HG03175 (cell line): ENCODE data around the gene NAALADL2.
"Not testable (repeated sequence)": the region's sequence is repeated elsewhere in the genome, so short reads cannot be mapped to it uniquely, and the experiment has no call there.

ENCODE experiments used
- ATAC-seq: cut with Tn5 transposase; IDR thresholded peaks from one replicate; pipeline ENCODE4 v1.9.1; 2021; ENCODE audit warnings: mild to moderate bottlenecking, moderate library complexity; ENCODE audit not compliant: unreplicated experiment

NAALADL2 gene

DNA sequence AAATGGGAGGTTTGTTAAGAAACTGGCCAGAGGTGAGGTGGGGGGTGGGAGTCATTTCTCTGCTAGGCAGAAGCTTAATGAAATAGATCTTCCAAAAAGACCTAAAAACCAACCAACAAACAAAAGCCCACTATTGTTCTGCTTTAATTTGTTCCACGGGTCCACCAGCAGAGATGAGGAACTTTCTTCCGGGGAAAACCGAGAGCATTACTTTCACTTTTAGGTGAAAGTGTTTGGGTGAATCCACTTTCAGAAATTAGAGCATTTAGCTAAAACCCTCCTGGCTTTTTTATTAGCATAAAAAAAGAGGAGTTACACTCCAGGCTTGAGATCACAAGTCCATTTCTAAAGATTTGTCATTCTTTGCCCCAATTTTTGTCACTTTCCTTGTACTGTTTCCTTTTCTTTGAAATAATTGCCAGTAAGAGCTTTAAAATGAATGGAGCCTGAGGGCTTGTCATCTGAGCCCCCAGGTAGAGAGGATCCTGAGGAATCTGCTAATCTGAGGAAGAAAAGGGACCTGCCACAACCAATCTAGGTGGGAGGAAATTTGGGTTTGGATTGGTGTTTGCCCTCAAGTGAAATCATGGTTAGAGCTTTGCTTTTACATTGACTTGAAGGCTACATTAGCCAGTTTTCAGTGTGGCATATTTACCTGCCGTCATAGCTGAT, 667.6 kb downstream of the NAALADL2 start:
- no peak for ATAC-seq

DNA sequence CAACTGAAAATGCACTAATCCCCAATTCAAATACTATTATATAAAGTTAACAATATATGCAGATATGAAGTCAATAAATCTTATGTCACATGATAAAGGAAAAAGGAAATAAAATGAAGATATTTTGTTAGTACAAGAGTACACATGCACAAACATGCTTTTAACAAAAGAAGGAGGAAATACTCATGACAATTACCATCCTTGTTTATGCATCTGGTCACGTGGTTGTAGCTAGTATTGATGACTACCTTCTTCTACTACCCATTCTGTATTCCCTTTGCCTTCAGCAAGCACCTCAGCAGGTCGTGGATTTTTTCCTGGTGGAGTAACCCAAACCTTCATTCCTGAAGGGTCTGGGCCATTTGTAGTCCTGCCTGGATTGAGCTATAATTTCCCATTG, 669.6 kb downstream of the NAALADL2 start:
- ATAC-seq: not testable (repeated sequence)

DNA sequence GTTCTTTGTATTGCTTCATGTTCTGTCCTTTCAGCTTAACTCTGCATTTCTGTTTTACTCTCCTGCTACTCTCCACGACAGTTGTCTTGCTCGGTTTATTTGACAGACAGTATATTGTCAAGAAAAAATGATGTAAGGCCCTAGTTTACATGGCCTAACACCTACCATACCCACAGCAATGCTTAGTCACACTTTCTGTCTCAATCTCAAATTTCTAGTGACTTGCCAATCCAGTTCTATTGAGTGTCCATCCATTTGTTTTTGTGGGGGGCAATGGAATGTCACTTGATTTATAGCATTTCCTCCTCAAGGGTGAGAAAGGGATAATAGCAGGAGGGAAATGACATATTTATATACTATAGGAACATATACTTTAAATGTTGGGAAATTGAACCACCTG, 676.2 kb downstream of the NAALADL2 start:
- no peak for ATAC-seq

DNA sequence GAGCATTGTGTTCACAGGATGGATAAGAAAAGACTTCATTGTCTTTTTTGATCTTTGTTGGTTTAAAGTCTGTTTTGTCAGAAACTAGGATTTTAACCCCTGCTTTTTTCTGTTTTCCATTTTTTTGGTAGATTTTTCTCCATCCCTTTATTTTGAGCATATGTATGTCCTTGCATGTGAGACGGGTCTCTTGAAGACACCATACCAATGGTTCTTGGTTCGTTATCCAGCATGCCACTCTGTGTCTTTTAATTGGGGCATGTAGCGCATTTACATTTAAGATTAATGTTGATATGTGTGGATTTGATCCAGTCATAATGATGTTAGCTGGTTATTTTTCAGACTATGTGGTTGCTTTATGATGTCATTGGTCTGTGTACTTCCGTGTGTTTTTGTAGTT, 687.0 kb downstream of the NAALADL2 start:
- no peak for ATAC-seq

DNA sequence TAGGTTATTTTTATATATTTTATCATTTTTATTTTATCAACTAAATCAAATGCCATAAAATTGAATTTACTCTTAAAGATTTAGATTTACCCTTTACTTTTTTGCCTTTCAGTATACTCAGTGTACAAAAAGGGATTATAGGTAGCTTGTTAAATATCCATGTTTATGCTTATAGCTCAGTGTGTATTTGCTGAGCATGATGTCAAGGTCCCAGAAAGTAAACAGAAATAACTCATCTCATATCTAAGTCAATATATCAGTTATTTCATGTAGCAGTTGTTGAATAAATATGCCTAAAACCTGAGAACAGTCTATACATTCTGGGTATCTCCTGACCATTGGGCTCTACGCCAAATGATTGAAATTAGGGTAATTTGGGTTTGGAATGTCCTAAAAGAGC, 693.8 kb downstream of the NAALADL2 start:
- no peak for ATAC-seq

DNA sequence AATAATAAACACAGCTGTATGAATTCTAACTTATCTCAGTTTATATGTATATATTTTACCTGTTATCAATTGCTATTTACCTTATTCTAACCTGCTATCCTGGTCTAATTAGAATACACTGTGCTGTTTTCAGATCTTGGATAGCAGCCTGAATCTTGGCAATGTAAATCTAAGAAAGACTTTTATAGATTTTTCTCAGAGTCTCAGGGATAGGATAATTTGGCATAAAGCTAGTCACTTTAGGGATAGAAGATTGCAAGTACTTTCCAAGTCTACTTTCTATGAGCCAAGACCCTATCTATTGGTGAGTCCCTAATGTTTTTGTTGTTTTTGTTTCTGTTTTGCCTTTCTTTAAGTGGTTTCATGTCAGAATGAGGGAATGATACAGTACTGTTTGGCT, 695.7 kb downstream of the NAALADL2 start:
- no peak for ATAC-seq

DNA sequence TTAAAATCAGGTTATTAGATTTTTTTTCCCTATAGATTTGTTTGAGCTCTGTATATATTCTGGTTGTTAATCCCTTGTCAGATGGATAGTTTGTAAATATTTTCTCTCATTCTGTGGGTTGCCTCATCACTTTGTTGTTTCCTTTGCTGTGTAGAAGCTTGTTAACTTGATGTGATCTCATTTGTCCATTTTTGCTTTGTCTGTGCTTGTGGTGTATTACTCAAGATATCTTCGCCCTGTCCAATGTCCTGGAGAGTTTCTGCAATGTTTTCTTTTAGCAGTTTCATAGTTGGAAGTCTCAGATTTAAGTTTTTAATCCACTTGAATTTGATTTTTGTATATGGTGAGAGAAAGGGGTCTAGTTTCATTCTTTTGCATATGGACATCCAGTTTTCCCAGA, 699.1 kb downstream of the NAALADL2 start:
- no peak for ATAC-seq

DNA sequence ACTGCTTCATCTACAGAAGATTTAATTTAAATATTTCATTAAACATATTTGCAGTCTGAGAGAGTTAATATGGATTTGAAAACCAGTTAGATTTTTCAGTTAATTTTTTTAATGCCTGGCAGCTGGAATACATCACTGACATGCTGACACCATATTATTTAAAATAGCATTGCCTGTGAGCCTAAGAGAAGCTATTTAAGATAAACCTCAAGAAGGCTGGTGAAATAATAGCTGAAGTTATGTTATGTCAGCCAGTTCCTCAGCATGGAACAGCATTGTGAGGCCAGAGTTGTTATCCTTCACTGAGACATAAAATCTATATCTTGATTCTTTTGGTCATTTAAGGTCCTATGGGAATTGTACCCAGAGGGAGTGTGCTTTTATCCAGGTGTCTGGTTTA, 705.2 kb downstream of the NAALADL2 start:
- ATAC-seq: no peak

DNA sequence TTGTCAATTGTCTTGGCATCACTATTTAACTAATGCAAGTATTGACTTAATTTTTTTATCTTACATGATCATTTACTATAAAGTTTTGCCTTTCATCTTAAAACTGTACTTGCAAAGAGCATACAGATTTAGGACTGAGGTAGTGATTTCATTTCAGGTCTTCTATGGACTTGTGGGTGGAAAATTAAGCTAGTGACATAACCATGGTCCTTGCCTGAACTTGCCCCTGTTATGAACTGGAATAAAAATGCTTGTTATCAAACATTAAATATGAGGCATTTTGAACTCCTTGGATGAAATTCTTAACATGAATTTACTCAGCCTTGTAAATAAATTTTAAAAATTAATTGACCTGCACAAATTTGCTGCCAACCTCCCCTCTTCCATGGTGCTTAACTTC, 712.0 kb downstream of the NAALADL2 start:
- no peak for ATAC-seq

DNA sequence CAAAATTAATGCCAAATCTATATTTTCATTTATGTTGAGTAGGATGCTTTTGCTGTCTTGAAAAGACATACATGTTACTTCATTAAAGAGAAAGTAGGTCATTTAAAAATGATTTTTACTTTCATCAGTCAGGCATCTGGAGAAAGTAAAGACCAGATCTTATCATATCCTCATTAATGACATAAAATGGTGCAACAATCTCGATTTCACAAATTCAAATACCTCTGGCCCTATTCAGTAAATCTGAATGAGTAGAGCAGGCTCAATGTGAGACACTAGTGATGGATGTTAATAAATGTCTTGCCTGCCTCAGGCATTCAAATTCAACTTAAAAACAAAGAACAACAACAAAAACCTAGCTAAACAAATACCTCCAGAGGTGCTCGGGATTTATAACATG, 714.1 kb downstream of the NAALADL2 start:
- ATAC-seq: no peak

DNA sequence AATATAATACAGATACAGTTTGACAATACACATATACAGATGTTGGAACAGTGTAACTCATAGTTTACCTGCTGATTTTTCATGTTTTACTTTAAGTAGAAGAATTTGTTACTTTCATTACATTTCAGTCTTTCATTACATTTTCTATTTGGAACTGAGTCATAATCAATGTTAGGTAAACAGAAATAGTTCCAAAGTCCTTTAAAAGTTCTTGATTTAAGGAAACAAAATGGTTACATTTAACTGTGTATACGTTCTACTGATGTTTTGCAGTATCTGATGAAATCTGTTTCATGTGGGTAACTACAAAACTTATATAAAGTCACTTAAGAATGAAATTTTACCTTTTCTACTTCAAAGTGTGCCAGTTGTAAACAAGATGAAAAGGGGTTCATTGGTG, 721.2 kb downstream of the NAALADL2 start:
- no peak for ATAC-seq

DNA sequence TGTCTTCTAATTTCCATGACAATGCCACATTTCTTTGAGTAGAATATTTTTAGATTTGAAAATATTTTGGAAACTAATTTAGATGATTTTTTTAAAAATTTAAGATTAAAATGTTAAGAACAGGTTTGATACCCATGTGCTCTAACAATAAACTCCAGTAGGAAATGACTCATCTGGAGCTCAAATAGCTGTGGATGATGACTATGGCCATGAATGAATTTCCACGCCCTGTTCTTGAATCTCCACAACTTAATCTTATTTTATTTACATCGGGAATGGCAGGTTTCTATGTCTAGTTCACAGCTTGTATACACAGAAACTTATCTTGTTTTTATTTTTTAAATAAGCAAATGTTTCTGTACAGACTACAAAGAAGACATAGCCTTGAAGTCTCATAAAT, 726.8 kb downstream of the NAALADL2 start:
- ATAC-seq: no peak

DNA sequence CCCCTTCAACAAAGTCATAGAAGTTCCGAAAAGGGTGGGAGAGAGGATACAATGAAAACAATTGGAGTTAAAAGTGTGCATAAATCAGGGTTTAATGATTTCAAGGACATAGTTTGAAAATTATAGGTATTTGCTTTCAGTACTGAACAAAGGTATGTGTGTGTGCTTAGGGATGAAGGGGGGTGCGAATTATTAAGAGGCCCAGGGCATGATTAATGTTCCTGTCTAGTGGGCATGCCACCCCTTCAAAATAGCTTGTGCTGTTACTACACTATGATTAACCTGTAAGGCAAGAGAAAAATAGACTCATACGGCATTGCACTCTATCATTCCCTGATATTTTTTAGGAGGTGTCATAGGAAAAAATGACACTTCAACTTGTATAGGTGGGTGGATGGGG, 731.6 kb downstream of the NAALADL2 start:
- ATAC-seq: no peak

DNA sequence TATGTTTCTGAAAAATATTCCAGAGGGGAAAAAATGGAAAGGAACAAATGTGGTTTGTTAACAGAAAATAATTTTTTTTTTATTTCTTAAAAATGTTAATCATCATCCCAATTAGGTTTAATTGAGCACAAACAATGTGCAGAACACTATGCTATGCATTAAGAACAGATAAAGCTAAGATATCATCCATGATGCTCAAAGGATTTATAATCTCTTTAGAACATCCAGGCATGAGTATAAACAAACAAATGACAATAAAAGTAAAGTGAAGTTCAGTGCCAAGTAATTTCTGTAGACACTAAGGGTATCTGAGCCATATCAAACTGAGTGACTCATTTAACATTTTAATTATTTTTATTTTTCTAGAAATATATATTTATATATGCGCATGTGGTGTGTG, 732.2 kb downstream of the NAALADL2 start:
- ATAC-seq: no peak

DNA sequence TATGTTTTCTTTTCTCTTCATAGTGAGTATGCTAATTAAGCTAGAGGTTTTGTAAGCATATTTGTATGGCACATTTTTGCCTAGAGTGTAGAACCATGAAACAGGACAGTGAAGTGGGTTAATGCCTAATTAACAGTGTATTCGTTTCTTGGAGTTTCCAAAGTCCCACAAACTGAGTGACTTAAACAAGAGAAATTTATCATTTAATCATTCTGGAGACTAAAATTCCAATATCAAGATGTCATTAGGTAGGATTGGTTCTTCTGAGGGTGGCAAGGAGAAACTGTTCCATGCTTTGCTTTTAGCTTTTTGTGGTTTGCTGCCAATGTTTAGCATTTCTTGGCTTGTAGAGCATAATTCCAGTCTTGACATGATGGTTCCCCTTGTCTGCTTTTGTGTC, 734.2 kb downstream of the NAALADL2 start:
- ATAC-seq: no peak

DNA sequence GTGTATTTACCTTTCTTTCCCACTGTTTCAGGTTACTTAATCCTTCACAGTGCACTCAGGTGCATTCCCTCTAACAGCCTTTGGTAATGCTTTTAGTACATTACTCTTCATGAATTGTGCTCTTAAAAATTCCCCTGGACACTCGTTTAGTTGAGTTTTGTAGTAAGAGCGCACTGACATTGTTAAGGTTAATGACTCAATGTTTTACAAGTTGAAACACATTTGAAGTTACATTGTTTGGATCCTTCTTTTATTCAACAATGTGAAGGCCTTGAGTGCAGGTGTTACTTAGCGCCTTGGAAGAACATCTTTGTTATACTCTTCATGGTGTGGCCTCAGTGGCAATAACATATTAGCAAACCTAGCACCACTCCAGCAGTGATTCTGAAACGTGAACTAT, 739.6 kb downstream of the NAALADL2 start:
- ATAC-seq: no peak

DNA sequence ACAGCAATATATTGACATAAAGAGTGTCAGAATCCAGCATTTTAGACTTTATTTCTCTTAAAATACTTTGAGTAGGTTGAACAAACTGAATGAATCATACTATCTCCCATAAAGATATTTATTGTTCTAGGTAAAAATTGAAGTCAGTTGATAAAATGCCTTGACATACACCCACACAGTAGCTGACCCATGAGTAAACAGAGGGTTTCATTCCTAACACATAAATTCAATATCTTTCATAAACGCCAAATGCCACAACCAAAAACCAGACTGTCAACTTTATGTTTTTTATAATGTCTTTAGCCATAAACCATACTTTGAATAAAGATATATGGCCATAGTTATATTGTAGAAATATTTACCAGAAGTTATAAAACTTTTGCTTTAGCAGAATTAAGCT, 742.4 kb downstream of the NAALADL2 start:
- no peak for ATAC-seq

DNA sequence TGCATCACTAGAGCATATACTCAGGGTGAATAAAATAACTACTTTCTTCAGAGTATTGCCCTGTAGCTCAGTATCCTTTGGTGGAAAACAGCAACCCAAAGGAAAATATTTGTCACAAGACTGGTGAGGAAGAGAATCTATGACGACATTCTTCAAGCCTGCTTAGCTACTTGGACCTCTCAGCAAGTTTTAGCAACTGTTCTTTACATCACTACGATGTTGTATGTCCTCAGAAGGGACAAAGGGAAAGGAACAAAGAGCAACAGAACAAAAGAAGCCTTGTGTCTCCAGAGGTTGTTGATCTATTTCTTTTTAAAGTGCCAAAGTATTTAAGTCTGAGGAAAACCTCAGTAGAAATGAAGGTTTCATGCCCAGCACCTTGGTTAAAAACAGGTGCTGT, 746.7 kb downstream of the NAALADL2 start:
- ATAC-seq: no peak

DNA sequence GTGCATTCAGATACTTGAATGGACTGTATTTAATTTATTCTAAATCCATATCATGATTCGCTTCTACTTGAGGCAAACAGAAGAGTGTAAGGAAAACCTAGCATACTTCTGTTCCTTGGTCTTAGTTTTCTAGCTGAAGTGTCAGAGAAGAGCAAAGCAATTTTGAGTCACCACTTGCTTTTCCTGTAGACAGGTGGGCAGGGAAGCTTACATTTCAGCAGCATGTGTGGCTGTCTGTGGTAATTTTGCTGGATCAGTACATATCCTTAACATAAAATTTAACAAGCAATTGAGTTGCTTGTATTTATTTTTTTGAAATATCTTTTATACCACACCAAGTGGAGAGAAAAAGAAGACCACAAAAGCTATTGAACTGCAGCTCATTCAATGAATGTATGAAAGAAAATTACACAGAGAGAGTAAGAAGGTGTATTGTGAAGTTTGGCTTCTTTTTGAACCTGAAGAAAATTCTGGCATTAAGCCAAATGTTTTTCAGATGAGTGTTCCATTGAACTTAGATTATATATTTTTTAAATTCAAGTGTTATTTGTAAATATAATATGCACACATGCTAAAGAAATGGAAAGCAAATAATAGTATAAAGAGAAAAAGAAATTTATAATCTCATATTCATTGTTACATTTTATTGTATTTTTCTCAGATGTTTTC, 747.6 kb downstream of the NAALADL2 start:
- ATAC-seq: no peak

DNA sequence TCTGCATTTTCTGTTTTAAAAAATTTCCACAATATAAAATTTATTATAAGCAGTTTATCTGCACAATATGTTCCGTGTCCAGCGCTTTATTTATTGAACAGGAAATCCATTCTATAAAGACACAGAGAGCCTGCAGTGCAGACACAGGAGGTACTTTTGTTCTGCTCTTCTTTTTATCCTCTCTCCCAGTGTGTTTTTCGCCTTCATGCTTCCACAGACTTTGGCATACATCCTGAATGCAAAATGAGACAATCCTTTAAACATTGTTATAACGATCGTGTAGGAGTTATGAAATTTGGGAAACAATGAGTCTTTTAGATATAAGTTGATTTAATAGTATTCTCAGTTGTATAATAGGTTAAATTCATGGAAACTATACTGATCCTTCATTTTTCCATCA, 749.2 kb downstream of the NAALADL2 start:
- no peak for ATAC-seq

DNA sequence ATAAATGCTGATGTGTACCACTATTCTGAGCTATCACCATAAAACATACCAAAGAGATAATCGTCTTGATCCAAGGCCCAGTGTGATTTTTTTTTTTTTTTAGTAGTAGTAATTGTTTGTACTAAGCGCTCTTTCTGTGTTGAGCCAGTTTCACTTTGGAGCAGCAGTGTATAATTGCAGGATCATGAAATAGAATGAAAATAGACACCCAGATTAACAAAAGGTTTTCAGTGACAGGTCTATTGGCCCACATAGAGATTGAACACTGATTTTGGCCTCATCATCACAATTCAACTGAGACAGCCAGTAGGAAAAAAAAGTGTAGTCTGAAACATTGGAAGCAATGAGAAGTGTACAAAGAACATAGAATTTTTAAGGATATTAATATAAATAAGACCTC, 749.8 kb downstream of the NAALADL2 start:
- no peak for ATAC-seq

DNA sequence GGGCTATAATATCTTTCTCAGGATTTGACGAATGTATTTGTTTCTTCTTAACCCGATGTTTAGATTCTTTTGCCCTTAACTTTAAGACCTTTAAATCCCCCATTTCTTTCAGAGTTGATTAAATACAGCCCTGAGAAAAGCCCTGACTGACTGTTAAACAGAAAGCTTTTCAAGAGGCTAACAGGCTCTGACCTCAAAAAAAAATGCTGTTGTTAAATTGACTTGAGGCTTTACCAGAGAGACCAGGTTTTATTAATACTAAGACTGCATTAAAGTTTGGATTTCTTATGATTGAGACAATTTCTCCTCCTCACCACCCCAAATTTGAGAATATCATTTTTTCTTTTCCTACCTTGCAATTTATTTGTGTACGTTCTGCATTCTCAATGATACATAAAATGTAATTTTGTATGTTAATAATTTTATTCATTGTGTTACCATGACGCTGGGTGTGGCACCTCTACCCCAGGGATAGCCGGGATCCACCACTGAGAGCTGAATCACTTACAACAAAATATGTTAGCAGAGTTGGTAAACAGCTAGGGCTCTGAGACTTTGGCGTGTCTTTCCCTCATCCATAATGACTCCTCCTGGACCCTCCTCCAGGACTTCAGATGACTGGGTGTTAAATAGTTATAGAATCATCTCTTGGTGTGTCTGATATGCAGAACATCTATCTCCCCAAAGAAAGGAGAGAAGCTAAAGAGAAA, 753.5 kb downstream of the NAALADL2 start:
- no peak for ATAC-seq
